Astrocyte of the spinal cord (primary cell): ENCODE measurements around the gene LEKR1.

ENCODE experiments used
- DNase-seq: peaks from one replicate; pipeline ENCODE4 v3.0.0; 2011; ENCODE audit warnings: low read depth, low spot score
- H3K4me3 ChIP-seq: 2 replicates; pipeline ENCODE4 v1.5.1; 2011; ENCODE audit warnings: low read depth, mild to moderate bottlenecking, low read length, moderate library complexity
- CTCF ChIP-seq: IDR thresholded peaks from 2 replicates; pipeline ENCODE4 v1.5.1; 2012; ENCODE audit warnings: low read depth, mild to moderate bottlenecking, low read length, inconsistent platforms
- in situ Hi-C: cut with HindIII; loops from 2 replicates; pipeline ENCODE4 v1.10.0; 2017; ENCODE audit warnings: low sequenced_read_pairs

Gene LEKR1

GRCh38 chr3:157083824-157084223 lies 257.7 kb downstream of the LEKR1 start:
- DNase-seq = no peak
- TF ChIP-seq CTCF = no peak
- in situ Hi-C loops = loop anchor here (25.0 kb wide), 1 partner anchor 397 kb away; no protein-coding TSS in a partner anchor
- H3K4me3 ChIP-seq = no peak overlapping the region

DNA sequence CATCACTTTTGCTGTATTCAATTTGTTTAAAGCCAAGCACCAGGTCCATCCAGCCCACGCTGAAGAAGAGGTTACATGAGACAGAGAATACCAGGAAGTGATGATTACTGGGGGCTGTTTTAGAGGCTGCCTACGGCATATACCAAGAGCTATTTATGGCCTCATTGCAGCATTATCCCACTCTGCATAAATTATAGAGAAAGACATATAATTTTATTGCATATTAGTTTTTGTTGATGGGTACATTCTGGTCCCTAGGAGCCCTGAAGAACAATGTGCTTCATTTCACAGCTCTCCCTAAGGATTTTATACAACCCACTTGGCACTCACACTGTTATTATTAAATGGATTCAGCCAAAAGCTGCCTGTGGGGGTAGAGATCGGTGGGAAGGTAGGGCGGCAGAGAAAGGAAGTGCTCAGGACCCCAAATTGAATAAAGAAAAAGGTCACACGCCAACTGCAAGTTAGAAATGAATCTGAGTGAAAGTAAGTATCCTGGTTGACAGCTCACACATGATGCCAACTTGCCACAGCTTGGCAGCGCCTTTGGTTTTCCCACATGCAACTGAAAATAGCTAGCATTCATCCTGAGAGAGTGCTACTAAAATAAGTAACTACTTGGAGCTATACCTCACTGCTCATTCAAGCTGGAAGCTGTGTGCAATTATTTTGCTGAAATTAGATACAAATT lies 260.1 kb downstream of the LEKR1 start:
- in situ Hi-C loops = loop anchor here (25.0 kb wide), 1 partner anchor 399 kb away; no protein-coding TSS in a partner anchor
- H3K4me3 ChIP-seq = no peak overlapping the region
- no peak for DNase-seq
- TF ChIP-seq CTCF = no peak

DNA sequence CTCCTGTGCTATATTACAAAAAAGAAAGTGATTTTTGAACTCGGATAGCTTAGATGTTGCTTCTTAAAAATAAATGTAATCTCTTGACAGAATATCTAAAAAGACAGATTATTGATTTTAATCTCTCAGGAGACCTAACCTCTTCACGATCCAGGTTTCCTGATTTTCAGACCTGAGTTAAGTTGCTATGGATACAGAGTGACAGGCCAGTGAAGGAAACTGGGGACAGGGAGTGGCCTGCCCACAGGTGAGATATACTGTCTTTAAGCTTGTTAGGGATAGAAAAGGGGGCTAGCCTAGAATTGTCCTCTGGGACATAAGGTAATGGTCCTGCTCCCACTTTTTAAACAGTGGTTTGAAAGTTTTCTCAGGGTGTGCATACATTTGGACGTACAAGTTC lies 260.6 kb downstream of the LEKR1 start:
- H3K4me3 ChIP-seq = no peak overlapping the region
- TF ChIP-seq CTCF = no peak
- in situ Hi-C loops = loop anchor here (25.0 kb wide), 1 partner anchor 399 kb away; no protein-coding TSS in a partner anchor
- no peak for DNase-seq

DNA sequence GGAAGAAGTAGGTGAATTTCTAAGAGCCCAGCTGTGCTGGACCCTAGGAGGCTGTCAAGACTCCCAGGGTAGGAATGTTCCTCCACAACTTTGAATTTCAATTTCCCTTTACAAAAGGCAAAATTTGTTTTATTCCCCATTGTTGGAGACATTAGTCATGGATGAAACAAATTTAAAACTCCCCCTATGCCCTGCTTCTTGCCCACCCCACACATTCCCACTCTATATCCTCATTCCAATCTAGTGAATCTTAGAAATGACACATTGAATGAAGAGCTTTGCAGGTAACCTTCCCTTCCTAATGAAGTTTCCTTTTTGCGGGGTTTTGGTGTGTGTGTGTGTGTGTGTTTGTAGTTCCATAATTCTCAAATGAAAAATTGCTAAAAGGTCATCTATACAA lies 261.2 kb downstream of the LEKR1 start:
- no peak for TF ChIP-seq CTCF
- DNase-seq = no peak
- in situ Hi-C loops = loop anchor here (25.0 kb wide), 1 partner anchor 400 kb away; no protein-coding TSS in a partner anchor
- no peak overlapping the region for H3K4me3 ChIP-seq

DNA sequence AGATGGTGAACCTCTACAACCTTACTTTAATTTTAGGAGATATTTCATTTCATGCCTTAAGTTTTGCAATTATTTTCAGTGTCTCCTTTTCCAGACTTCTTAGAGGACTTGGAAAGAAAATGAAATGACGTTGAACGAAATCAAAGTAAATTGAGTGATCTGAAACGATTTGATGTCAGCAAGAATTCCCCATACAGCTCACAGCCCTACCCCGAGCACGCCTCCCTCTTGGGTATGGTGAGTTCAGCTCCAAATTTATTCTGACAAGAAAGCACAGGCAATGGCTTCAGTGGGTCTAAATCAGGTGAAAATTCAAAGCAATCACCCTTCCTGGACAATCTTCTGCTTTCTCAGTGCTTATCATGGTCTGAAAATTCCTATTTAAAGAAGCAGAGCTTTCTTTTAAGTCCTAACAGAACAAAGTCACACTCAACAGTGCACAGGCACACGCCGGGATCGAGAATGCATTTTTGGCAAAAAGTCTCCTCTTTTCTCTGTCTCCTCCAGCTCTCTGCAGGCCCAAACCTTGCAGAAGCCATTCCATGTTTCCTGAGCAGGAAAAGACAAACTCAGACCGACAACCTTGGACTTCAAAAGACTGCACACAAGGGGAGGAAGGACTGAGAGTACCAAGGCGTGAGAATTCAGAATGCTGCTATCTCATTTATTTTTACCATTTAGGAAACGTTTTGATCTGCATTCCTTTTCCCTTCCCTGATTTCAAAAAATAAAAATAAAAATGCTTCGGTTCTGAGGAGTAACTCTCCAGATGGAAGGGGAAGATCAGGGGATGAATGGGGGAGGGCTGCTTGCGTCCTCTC lies 261.8 kb downstream of the LEKR1 start:
- in situ Hi-C loops = loop anchor here (25.0 kb wide), 1 partner anchor 401 kb away; no protein-coding TSS in a partner anchor

More for the DNA sequence above, 261.8 kb downstream of the LEKR1 start:
- H3K4me3 ChIP-seq = peak overlapping the region; percentile 50
- no peak for TF ChIP-seq CTCF
- no peak for DNase-seq
